SK-N-SH treated with all-trans-retinoic acid at 6 μM for 48 hours (cell line): ENCODE data around the gene DTNA.

Experiments used
- ATAC-seq: fragments of 200-7000 bp; cut with Tn5 transposase; 3 replicates; pipeline ENCODE4 v1.9.1; 2020; ENCODE audit warnings: mild to moderate bottlenecking, moderate library complexity
- ARNTL ChIP-seq: fragments of 450-650 bp; formaldehyde crosslinking; IDR thresholded peaks from 2 replicates; pipeline ENCODE4 v1.5.0; 2020; ENCODE audit warnings: low read depth, mild to moderate bottlenecking, moderate library complexity, borderline replicate concordance
- CSDC2 ChIP-seq: fragments of 250-450 bp; sonication (Bioruptor Pico); IDR thresholded peaks from 2 replicates; pipeline ENCODE4 v1.5.0; 2020; ENCODE audit warnings: mild to moderate bottlenecking, moderate library complexity
- GLIS3 ChIP-seq: fragments of 250-450 bp; sonication (Bioruptor Pico); IDR thresholded peaks from 2 replicates; pipeline ENCODE4 v1.5.0; 2020; ENCODE audit warnings: mild to moderate bottlenecking, moderate library complexity
- ISL1 ChIP-seq: fragments of 250-450 bp; sonication (Bioruptor Pico); IDR thresholded peaks from 2 replicates; pipeline ENCODE4 v2.1.2; 2022; ENCODE audit warnings: mild to moderate bottlenecking, moderate library complexity
- OSR1 ChIP-seq: fragments of 250-450 bp; sonication (Bioruptor Pico); IDR thresholded peaks from 2 replicates; pipeline ENCODE4 v1.8.0; 2022; ENCODE audit warnings: moderate library complexity, mild to moderate bottlenecking, inconsistent platforms
- PPARA ChIP-seq: fragments of 250-450 bp; sonication (Bioruptor Pico); IDR thresholded peaks from 2 replicates; pipeline ENCODE4 v1.5.0; 2020; ENCODE audit warnings: mild to moderate bottlenecking, borderline replicate concordance
- RARB ChIP-seq: fragments of 250-450 bp; sonication (Bioruptor Pico); IDR thresholded peaks from 2 replicates; pipeline ENCODE4 v1.8.0; 2021; ENCODE audit warnings: mild to moderate bottlenecking, moderate library complexity
- SNAI2 ChIP-seq: fragments of 250-450 bp; sonication (Bioruptor Pico); IDR thresholded peaks from 2 replicates; pipeline ENCODE4 v1.5.0; 2020; ENCODE audit warnings: mild to moderate bottlenecking, moderate library complexity
- TOX ChIP-seq: fragments of 250-450 bp; sonication (Bioruptor Pico); IDR thresholded peaks from 2 replicates; pipeline ENCODE4 v1.8.0; 2021; ENCODE audit warnings: mild to moderate bottlenecking, moderate library complexity, borderline replicate concordance
- TSHZ2 ChIP-seq: fragments of 250-450 bp; sonication (Bioruptor Pico); IDR thresholded peaks from 2 replicates; pipeline ENCODE4 v1.5.0; 2020; ENCODE audit warnings: mild to moderate bottlenecking, moderate library complexity
- ZC3H10 ChIP-seq: fragments of 250-450 bp; sonication (Bioruptor Pico); IDR thresholded peaks from 2 replicates; pipeline ENCODE4 v1.5.1; 2021; ENCODE audit warnings: mild to moderate bottlenecking, moderate library complexity
- ZFP3 ChIP-seq: fragments of 250-450 bp; sonication (Bioruptor Pico); IDR thresholded peaks from 2 replicates; pipeline ENCODE4 v1.5.0; 2020; ENCODE audit warnings: mild to moderate bottlenecking, moderate library complexity
- ZFP30 ChIP-seq: fragments of 450-650 bp; formaldehyde crosslinking; IDR thresholded peaks from 2 replicates; pipeline ENCODE4 v1.5.0; 2022; ENCODE audit warnings: mild to moderate bottlenecking, moderate library complexity
- ZNF8 ChIP-seq: fragments of 450-650 bp; formaldehyde crosslinking; IDR thresholded peaks from 2 replicates; pipeline ENCODE4 v1.5.0; 2020; ENCODE audit warnings: mild to moderate bottlenecking, moderate library complexity
- TF ChIP-seq, protein P1 (sequence below): fragments of 250-450 bp; sonication (Bioruptor Pico); IDR thresholded peaks from 2 replicates; pipeline ENCODE4 v1.5.1; 2021; ENCODE audit warnings: mild to moderate bottlenecking, moderate library complexity
- TF ChIP-seq, protein P2 (sequence below): fragments of 250-450 bp; sonication (Bioruptor Pico); IDR thresholded peaks from 2 replicates; pipeline ENCODE4 v1.8.0; 2020; ENCODE audit warnings: mild to moderate bottlenecking, moderate library complexity, borderline replicate concordance
- TF ChIP-seq, protein P3 (sequence below): fragments of 250-450 bp; sonication (Bioruptor Pico); IDR thresholded peaks from 2 replicates; pipeline ENCODE4 v1.5.1; 2020; ENCODE audit warnings: low read depth, mild to moderate bottlenecking, moderate library complexity
- TF ChIP-seq, protein P4 (sequence below): fragments of 250-450 bp; sonication (Bioruptor Pico); IDR thresholded peaks from 2 replicates; pipeline ENCODE4 v1.8.0; 2021; ENCODE audit warnings: low read depth, mild to moderate bottlenecking, moderate library complexity, borderline replicate concordance

DTNA gene

DNA sequence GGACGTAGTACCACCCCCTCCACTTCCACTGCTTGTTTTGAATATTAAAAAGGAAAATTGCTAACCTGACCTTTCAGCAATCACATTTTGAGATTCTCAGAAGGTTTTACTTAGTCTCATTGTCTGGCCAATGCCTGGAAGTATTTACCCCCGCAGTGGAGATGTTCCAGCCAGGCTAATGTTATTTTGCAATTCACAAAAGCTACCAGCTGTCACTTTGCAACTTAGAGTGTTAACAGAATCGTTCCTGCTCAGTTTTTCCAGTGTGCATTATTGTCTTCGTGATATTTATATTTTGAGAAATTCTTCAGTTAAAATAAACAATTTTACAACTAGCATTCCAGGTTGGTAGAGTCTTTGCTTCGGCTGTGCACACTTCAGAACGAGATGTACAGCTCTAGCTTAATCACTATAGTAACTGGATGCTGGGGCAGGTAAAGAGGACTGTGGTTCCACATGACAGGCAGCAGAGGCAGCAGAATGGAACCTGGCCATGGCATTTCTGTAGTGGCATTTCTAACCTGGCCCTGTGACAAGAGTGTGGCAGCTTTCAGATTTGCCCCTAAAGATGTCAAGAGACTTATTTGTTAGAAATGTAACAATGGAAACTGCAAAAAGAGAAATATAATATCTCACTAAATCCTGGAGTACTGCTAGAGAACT, 85.1 kb downstream of the DTNA start:
- TF ChIP-seq, protein P1, sequence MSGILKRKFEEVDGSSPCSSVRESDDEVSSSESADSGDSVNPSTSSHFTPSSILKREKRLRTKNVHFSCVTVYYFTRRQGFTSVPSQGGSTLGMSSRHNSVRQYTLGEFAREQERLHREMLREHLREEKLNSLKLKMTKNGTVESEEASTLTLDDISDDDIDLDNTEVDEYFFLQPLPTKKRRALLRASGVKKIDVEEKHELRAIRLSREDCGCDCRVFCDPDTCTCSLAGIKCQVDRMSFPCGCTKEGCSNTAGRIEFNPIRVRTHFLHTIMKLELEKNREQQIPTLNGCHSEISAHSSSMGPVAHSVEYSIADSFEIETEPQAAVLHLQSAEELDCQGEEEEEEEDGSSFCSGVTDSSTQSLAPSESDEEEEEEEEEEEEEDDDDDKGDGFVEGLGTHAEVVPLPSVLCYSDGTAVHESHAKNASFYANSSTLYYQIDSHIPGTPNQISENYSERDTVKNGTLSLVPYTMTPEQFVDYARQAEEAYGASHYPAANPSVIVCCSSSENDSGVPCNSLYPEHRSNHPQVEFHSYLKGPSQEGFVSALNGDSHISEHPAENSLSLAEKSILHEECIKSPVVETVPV (CRISPR knock-in tag) = no peak
- no peak for TF ChIP-seq GLIS3
- TF ChIP-seq ZFP3 (CRISPR knock-in tag) = no peak
- TF ChIP-seq ZC3H10 (CRISPR knock-in tag) = no peak
- no peak for TF ChIP-seq TOX (CRISPR knock-in tag)
- TF ChIP-seq, protein P2, sequence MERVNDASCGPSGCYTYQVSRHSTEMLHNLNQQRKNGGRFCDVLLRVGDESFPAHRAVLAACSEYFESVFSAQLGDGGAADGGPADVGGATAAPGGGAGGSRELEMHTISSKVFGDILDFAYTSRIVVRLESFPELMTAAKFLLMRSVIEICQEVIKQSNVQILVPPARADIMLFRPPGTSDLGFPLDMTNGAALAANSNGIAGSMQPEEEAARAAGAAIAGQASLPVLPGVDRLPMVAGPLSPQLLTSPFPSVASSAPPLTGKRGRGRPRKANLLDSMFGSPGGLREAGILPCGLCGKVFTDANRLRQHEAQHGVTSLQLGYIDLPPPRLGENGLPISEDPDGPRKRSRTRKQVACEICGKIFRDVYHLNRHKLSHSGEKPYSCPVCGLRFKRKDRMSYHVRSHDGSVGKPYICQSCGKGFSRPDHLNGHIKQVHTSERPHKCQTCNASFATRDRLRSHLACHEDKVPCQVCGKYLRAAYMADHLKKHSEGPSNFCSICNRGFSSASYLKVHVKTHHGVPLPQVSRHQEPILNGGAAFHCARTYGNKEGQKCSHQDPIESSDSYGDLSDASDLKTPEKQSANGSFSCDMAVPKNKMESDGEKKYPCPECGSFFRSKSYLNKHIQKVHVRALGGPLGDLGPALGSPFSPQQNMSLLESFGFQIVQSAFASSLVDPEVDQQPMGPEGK (CRISPR knock-in tag) = no peak
- no peak for TF ChIP-seq CSDC2 (CRISPR knock-in tag)
- no peak for TF ChIP-seq ZFP30 (CRISPR knock-in tag)
- TF ChIP-seq, protein P3, sequence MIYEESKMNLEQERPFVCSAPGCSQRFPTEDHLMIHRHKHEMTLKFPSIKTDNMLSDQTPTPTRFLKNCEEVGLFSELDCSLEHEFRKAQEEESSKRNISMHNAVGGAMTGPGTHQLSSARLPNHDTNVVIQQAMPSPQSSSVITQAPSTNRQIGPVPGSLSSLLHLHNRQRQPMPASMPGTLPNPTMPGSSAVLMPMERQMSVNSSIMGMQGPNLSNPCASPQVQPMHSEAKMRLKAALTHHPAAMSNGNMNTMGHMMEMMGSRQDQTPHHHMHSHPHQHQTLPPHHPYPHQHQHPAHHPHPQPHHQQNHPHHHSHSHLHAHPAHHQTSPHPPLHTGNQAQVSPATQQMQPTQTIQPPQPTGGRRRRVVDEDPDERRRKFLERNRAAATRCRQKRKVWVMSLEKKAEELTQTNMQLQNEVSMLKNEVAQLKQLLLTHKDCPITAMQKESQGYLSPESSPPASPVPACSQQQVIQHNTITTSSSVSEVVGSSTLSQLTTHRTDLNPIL (CRISPR knock-in tag) = no peak
- TF ChIP-seq RARB (CRISPR knock-in tag) = no peak
- no peak for ATAC-seq

DNA sequence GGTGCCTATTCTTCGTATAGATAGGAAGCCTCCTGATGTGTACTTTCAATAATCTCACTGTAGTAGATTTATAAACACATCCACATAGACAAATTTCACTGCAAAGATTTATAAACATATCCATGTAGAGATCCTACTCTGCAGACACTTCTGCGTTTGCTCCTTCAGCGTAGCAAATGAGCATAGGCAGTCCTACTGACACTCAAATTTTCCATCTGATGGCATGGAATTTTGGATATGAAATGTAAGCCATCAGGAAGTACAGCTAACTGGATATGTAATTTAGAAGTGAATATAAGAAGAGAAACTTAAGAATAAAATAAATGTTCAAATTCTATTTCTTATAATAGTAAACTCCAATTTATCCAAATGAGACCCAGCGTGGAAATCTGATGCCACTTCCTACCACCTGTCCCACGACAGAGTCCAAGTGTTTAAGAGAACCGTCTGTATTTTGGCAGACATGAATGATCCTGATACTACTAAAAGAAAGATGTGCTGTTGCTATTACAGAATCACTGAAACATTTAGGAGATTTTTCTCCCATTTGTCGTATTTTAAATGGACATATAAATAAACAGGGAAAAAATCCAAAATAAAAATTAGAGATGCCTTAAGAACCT, 86.0 kb downstream of the DTNA start:
- ATAC-seq = no peak
- TF ChIP-seq ARNTL (CRISPR knock-in tag) (no peak), ISL1 (CRISPR knock-in tag) (no peak), PPARA (no peak), OSR1 (CRISPR knock-in tag) (no peak)

GRCh38 chr18:34799291-34799690, 89.2 kb downstream of the DTNA start:
- TF ChIP-seq ISL1 (CRISPR knock-in tag) (no peak), ZFP30 (CRISPR knock-in tag) (no peak), TOX (CRISPR knock-in tag) (no peak), SNAI2 (CRISPR knock-in tag) (no peak), PPARA (no peak), GLIS3 (no peak), CSDC2 (CRISPR knock-in tag) (no peak), ARNTL (CRISPR knock-in tag) (no peak), ZNF8 (CRISPR knock-in tag) (no peak)
- TF ChIP-seq, protein P4, sequence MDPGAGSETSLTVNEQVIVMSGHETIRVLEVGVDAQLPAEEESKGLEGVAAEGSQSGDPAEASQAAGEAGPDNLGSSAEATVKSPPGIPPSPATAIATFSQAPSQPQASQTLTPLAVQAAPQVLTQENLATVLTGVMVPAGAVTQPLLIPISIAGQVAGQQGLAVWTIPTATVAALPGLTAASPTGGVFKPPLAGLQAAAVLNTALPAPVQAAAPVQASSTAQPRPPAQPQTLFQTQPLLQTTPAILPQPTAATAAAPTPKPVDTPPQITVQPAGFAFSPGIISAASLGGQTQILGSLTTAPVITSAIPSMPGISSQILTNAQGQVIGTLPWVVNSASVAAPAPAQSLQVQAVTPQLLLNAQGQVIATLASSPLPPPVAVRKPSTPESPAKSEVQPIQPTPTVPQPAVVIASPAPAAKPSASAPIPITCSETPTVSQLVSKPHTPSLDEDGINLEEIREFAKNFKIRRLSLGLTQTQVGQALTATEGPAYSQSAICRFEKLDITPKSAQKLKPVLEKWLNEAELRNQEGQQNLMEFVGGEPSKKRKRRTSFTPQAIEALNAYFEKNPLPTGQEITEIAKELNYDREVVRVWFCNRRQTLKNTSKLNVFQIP = no peak
- no peak for ATAC-seq

GRCh38 chr18:34800381-34800780, 90.3 kb downstream of the DTNA start:
- no peak for ATAC-seq
- TF ChIP-seq ARNTL (CRISPR knock-in tag) (no peak), ZFP3 (CRISPR knock-in tag) (no peak), RARB (CRISPR knock-in tag) (no peak), OSR1 (CRISPR knock-in tag) (no peak), TSHZ2 (CRISPR knock-in tag) (no peak)
- TF ChIP-seq, protein P4 = no peak
- TF ChIP-seq, all 23 proteins: peak for 0
